ENCODE measurements around the gene C17orf78. TPM values are rescaled to one million over a fixed set of nuclear protein-coding genes. Genes with fewer than 3 reads are reported as not detected.
"Not testable (repeated sequence)": the region's sequence is repeated elsewhere in the genome, so short reads cannot be mapped to it uniquely, and the experiment has no call there.

Gene C17orf78
- total RNA-seq, 1 donor from 2014 or later = not detected

DNA sequence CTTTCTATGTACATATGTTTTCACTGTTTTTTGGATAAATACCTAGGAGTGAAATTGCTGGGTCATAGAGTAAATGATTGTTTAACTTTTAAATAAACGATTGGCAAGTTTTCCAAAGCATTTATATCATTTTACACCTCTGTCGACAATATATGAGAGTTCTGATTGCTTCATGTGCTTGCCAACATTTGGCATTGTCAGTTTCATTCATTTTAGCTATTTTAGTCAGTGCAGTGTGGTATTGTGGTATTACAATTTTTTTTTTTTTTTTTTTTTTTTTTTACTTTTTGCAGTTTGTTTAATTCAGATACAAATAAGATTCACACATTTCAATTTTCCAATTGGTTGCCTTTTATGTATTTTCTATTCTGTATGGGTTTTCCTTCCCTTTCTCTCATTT is 56.9 kb downstream of the C17orf78 start:
- H3K27me3 ChIP-seq = no peaks in the 10 kb centered on the region
- no peak for DNase-seq (ENCODE audit: extremely low spot score in 2 of 2)
- H3K9me3 ChIP-seq = no peaks in the 10 kb centered on the region
- H3K4me3 ChIP-seq = no peak overlapping the region
- H3K4me1 ChIP-seq = peaks cover 6% of the 10 kb centered on the region
- H3K36me3 ChIP-seq = peaks cover 0 to 14% of the 10 kb centered on the region in 2 donors
- H3K27ac ChIP-seq = no peak overlapping the region
- TF ChIP-seq POLR2A (IDR thresholded peaks at IDR 0.05) (no peak), POLR2AphosphoS5 (IDR thresholded peaks at IDR 0.05; ENCODE audit: insufficient read depth in 1 of 2, low read depth in 1 of 2) (no peak)
- TF ChIP-seq, protein P1, sequence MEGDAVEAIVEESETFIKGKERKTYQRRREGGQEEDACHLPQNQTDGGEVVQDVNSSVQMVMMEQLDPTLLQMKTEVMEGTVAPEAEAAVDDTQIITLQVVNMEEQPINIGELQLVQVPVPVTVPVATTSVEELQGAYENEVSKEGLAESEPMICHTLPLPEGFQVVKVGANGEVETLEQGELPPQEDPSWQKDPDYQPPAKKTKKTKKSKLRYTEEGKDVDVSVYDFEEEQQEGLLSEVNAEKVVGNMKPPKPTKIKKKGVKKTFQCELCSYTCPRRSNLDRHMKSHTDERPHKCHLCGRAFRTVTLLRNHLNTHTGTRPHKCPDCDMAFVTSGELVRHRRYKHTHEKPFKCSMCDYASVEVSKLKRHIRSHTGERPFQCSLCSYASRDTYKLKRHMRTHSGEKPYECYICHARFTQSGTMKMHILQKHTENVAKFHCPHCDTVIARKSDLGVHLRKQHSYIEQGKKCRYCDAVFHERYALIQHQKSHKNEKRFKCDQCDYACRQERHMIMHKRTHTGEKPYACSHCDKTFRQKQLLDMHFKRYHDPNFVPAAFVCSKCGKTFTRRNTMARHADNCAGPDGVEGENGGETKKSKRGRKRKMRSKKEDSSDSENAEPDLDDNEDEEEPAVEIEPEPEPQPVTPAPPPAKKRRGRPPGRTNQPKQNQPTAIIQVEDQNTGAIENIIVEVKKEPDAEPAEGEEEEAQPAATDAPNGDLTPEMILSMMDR (IDR thresholded peaks at IDR 0.05) = no peak
- intact Hi-C loops (cut with DNase I) = no loop called here

DNA sequence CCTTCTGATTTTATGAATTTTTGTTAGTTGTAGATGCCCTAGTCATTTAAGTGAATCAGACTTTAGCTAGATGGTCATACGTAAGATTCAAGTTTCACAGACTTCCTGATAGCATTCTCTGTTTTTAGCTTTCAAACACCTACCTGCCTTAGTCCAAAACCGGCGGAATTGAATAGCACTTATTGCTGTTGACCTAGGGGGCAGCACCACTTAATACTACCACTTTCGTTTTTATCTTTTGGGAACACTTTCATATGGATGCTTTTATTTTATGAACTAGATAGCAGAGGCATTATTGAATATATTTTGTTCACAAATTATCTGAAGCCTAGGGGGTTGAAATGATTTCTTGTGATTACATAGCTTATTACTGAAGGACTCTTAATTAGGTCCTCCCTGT is 62.4 kb downstream of the C17orf78 start:
- TF ChIP-seq POLR2A (IDR thresholded peaks at IDR 0.05) (no peak), POLR2AphosphoS5 (IDR thresholded peaks at IDR 0.05; ENCODE audit: insufficient read depth in 1 of 2, low read depth in 1 of 2) (no peak)
- TF ChIP-seq, protein P1 (IDR thresholded peaks at IDR 0.05) = no peak
- Histone ChIP-seq H3K36me3 (peaks cover 3 to 34% of the 10 kb centered on the region in 2 donors), H3K27ac (no peak overlapping the region), H3K9me3 (no peaks in the 10 kb centered on the region), H3K4me3 (no peak overlapping the region), H3K27me3 (no peaks in the 10 kb centered on the region), H3K4me1 (no peaks in the 10 kb centered on the region)
- intact Hi-C loops (cut with DNase I) = no loop called here
- DNase-seq (ENCODE audit: extremely low spot score in 2 of 2) = no peak

DNA sequence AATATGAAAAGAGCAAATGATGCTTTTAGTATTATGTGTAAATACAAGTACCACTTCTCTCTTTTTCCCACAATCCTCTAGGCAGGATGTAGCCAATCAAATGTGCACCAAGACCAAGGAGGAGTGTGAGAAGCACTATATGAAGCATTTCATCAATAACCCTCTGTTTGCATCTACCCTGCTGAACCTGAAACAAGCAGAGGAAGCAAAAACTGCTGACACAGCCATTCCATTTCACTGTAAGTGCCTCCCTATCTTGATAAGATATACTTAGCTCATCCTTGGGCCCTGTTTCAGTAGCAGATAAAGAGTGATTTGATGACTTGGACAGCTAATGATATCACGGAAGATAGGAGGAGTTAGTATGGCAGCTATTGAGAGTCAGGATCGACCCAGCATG is 64.6 kb downstream of the C17orf78 start:
- Histone ChIP-seq H3K27me3 (no peaks in the 10 kb centered on the region), H3K9me3 (no peaks in the 10 kb centered on the region), H3K4me3 (no peak overlapping the region), H3K4me1 (no peaks in the 10 kb centered on the region), H3K27ac (no peak overlapping the region), H3K36me3 (peaks cover 3 to 43% of the 10 kb centered on the region in 2 donors)
- DNase-seq (ENCODE audit: extremely low spot score in 2 of 2) = no peak
- TF ChIP-seq POLR2AphosphoS5 (IDR thresholded peaks at IDR 0.05; ENCODE audit: insufficient read depth in 1 of 2, low read depth in 1 of 2) (no peak), POLR2A (IDR thresholded peaks at IDR 0.05) (no peak)
- TF ChIP-seq, protein P1 (IDR thresholded peaks at IDR 0.05) = no peak
- intact Hi-C loops (cut with DNase I) = no loop called here

DNA sequence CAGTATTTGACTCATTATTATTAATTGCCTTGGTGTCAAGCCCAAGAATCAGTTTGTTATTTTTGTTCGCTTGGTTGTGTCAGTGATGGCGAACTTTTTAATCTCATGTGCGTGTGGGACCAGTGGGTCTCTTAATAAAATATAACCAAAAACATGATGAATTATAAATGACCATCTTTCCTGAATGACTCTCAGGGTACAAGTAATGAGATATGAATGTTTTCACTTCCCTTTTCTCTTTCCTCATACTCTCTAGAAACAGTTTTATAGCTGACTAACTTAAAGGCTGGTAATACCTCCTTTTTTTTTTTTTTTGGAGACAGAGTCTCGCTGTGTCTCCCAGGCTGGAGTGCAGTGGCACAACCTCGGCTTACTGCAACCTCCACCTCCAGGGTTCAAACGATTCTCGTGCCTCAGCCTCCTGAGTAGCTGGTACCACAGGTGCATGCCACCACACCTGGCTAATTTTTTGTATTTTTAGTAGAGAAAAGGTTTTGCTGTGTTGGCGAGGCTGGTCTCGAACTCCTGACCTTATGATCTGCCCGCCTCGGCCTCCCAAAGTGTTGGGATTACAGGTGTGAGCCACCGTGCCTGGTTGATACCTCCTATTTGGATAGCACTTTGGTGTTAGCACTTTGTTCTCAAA is 65.7 kb downstream of the C17orf78 start:
- H3K4me1 ChIP-seq; intact Hi-C loops (cut with DNase I); H3K4me3 ChIP-seq; H3K9me3 ChIP-seq; H3K27ac ChIP-seq; DNase-seq (ENCODE audit: extremely low spot score in 2 of 2); H3K27me3 ChIP-seq: not testable (repeated sequence)
- peaks cover 3 to 43% of the 10 kb centered on the region in 2 donors for H3K36me3 ChIP-seq

Other genes with a start within 250 kb of the C17orf78 start
- 44.7 TPM for gene ACACA, start 30.9 kb downstream of the C17orf78 start, total RNA-seq
- gene TADA2A, start 30.9 kb downstream of the C17orf78 start, total RNA-seq = 44.2 TPM
- gene DUSP14, start 113.9 kb downstream of the C17orf78 start, total RNA-seq = 19.9 TPM
- gene SYNRG, start 233.4 kb downstream of the C17orf78 start, total RNA-seq = 42.2 TPM

Data from vagina (tissue), 2 donors.